IMR-90 (cell line): ENCODE results near the gene DCDC2B. TPM values are rescaled to one million over a fixed set of nuclear protein-coding genes. Genes with fewer than 3 reads are reported as not detected.
A peak's percentile ranks its signal among the peaks of the same experiment; 100 is the strongest.

Experiments used
- ATAC-seq: fragments of 200-7000 bp; cut with Tn5 transposase; 2 replicates; pipeline ENCODE4 v1.9.1; 2020; ENCODE audit warnings: low read depth, mild to moderate bottlenecking, moderate library complexity
- BruUV-seq: library from RNA; stranded (reverse); fragments of 400-500 nt; replicated peaks from 2 replicates; lab custom pipeline; 2021; lab: Mats Ljungman, UMichigan
- CTCF ChIA-PET: fragments of 300-600 bp; formaldehyde crosslinking; extraction: SDS; loops from one replicate; lab custom pipeline; 2021; ENCODE audit warnings: antibody characterized with exemption; lab: Yijun Ruan, JAX
- POLR2A ChIA-PET: fragments of 300-600 bp; sonication (Branson Sonifier 250); formaldehyde crosslinking; loops from one replicate; lab custom pipeline; 2022; ENCODE audit warnings: antibody characterized with exemption; ENCODE audit not compliant: unreplicated experiment; lab: Charles Lee
- DNase-seq: peaks from one replicate; pipeline ENCODE4 v3.0.0; 2013
- H2AFZ ChIP-seq: replicated peaks from 2 replicates; pipeline ENCODE3; 2013; ENCODE audit warnings: low read length, mild to moderate bottlenecking; ENCODE audit not compliant: poor library complexity
- H2AK5ac ChIP-seq: 2 replicates; pipeline ENCODE4 v1.6.1; 2013; ENCODE audit warnings: low read depth, low read length, inconsistent platforms
- H2AK9ac ChIP-seq: replicated peaks from 2 replicates; pipeline ENCODE3; 2013; ENCODE audit warnings: mild to moderate bottlenecking, low read depth, low read length, moderate library complexity; ENCODE audit not compliant: poor library complexity
- H2BK120ac ChIP-seq: 2 replicates; pipeline ENCODE4 v1.6.1; 2013; ENCODE audit warnings: low read depth, low read length, inconsistent platforms
- H2BK15ac ChIP-seq: 3 replicates; pipeline ENCODE4 v1.6.1; 2013; ENCODE audit warnings: low read depth, low read length, inconsistent platforms
- H2BK20ac ChIP-seq: 2 replicates; pipeline ENCODE4 v1.6.1; 2013; ENCODE audit warnings: low read depth, mild to moderate bottlenecking, inconsistent platforms, low read length, moderate library complexity
- H2BK5ac ChIP-seq: 2 replicates; pipeline ENCODE4 v1.6.1; 2013; ENCODE audit warnings: mild to moderate bottlenecking, low read depth, low read length, inconsistent platforms; ENCODE audit not compliant: poor library complexity, severe bottlenecking
- H3K14ac ChIP-seq: replicated peaks from 2 replicates; pipeline ENCODE4 v1.6.1; 2013; ENCODE audit warnings: low read depth, low read length, inconsistent platforms
- H3K18ac ChIP-seq: 2 replicates; pipeline ENCODE4 v1.6.1; 2013; ENCODE audit warnings: low read depth, low read length, control low read depth
- H3K23ac ChIP-seq: 2 replicates; pipeline ENCODE4 v1.6.1; 2013; ENCODE audit warnings: low read depth, low read length, inconsistent platforms
- H3K27ac ChIP-seq: 2 replicates; pipeline ENCODE4 v1.5.1; 2013; ENCODE audit warnings: mild to moderate bottlenecking, control low read depth, low read length; ENCODE audit not compliant: insufficient read depth
- H3K27me3 ChIP-seq: 2 replicates; pipeline ENCODE4 v1.6.1; 2013; ENCODE audit warnings: low read length; ENCODE audit not compliant: control insufficient read depth, insufficient read depth
- H3K36me3 ChIP-seq: 2 replicates; pipeline ENCODE4 v1.6.1; 2013; ENCODE audit warnings: low read length, mixed read lengths; ENCODE audit not compliant: control insufficient read depth, insufficient read depth
- H3K4ac ChIP-seq: 2 replicates; pipeline ENCODE4 v1.6.1; 2013; ENCODE audit warnings: low read depth, low read length, inconsistent platforms
- H3K4me1 ChIP-seq: 2 replicates; pipeline ENCODE4 v1.6.1; 2013; ENCODE audit warnings: low read length, mixed read lengths; ENCODE audit not compliant: control insufficient read depth, insufficient read depth
- H3K4me2 ChIP-seq: 2 replicates; pipeline ENCODE4 v1.6.1; 2013; ENCODE audit warnings: low read depth, mild to moderate bottlenecking, control low read depth, low read length, moderate library complexity
- H3K4me3 ChIP-seq: 2 replicates; pipeline ENCODE4 v1.5.1; 2013; ENCODE audit warnings: low read depth, mild to moderate bottlenecking, control low read depth, low read length, moderate library complexity; ENCODE audit not compliant: insufficient read depth
- H3K56ac ChIP-seq: 2 replicates; pipeline ENCODE4 v1.6.1; 2013; ENCODE audit warnings: low read length, inconsistent platforms; ENCODE audit not compliant: insufficient read depth; ENCODE audit errors: extremely low read depth
- H3K79me1 ChIP-seq, 2 experiments: 2 replicates each; pipeline ENCODE4 v1.6.1; 2013; ENCODE audit warnings: low read length in 2 of 2, inconsistent platforms in 1 of 2, low read depth in 1 of 2
- H3K9ac ChIP-seq: 2 replicates; pipeline ENCODE4 v1.6.1; 2013; ENCODE audit warnings: low read depth, low read length, control low read depth
- H3K9me1 ChIP-seq: 2 replicates; pipeline ENCODE4 v1.6.1; 2013; ENCODE audit warnings: low read length, inconsistent platforms; ENCODE audit not compliant: insufficient read depth
- H3K9me3 ChIP-seq: 2 replicates; pipeline ENCODE4 v1.6.1; 2013; ENCODE audit warnings: low read length; ENCODE audit not compliant: control insufficient read depth, insufficient read depth
- H4K20me1 ChIP-seq: 2 replicates; pipeline ENCODE4 v1.6.1; 2013; ENCODE audit warnings: low read length, inconsistent platforms; ENCODE audit not compliant: insufficient read depth
- H4K5ac ChIP-seq: 2 replicates; pipeline ENCODE4 v1.6.1; 2013; ENCODE audit warnings: mild to moderate bottlenecking, low read depth, low read length, control low read depth
- H4K8ac ChIP-seq, 2 experiments: 2 replicates each; pipeline ENCODE4 v1.6.1; 2013; ENCODE audit warnings: low read depth in 2 of 2, low read length in 2 of 2, control low read depth in 1 of 2, inconsistent platforms in 1 of 2
- H4K91ac ChIP-seq: 2 replicates; pipeline ENCODE4 v1.6.1; 2013; ENCODE audit warnings: low read depth, low read length, inconsistent platforms; ENCODE audit not compliant: insufficient read depth
- BHLHE40 ChIP-seq: fragments of 150-350 bp; IDR thresholded peaks from 2 replicates; pipeline ENCODE4 v1.6.1; 2016; ENCODE audit warnings: mild to moderate bottlenecking, low read depth, low read length
- NFE2L2 ChIP-seq: fragments of 150-350 bp; IDR thresholded peaks from 2 replicates; pipeline ENCODE4 v1.6.1; 2016; ENCODE audit warnings: low read depth, mild to moderate bottlenecking, low read length
- RAD21 ChIP-seq: IDR thresholded peaks from 2 replicates; pipeline ENCODE4 v1.6.1; 2012; ENCODE audit warnings: low read length, improper control_type of control experiment
- RFX5 ChIP-seq: IDR thresholded peaks from 2 replicates; pipeline ENCODE4 v1.8.0; 2012; ENCODE audit warnings: low read depth, mild to moderate bottlenecking, low read length, moderate library complexity
- WGBS, 2 experiments: methylation state at CpG; one replicate each; pipeline versions ENCODE4 v1.1.5 to v1.1.7; 2013; ENCODE audit warnings: missing lambda C conversion rate in 2 of 2; ENCODE audit not compliant: insufficient read length in 1 of 2; ENCODE audit errors: extremely low coverage in 2 of 2; 5-methylcytosine and 5-hydroxymethylcytosine counted together
- dilution Hi-C: fragments of 300-500 bp; cut with HindIII; formaldehyde crosslinking; loops from one replicate; pipeline ENCODE4 v1.14.3; 2018; ENCODE audit warnings: low sequenced_read_pairs; ENCODE audit not compliant: unreplicated experiment
- in situ Hi-C: fragments of 300-500 bp; cut with MboI; formaldehyde crosslinking; loops from 3 replicates; pipeline ENCODE4 v1.14.3; 2019; ENCODE audit warnings: low sequenced_read_pairs, inconsistent platforms, mixed read lengths
- intact Hi-C: fragments of 100-400 bp; cut with micrococcal nuclease; formaldehyde crosslinking; loops from 2 replicates; pipeline ENCODE4 v1.10.0; 2022
- polyA plus RNA-seq, 3 experiments: library from polyadenylated mRNA; depleted of rRNA; stranded (reverse); fragments of >200 nt; gene quantifications; 2 replicates each; pipeline ENCODE4 v1.2.3, GENCODE V29; 2012; ENCODE audit warnings: low replicate concordance in 1 of 3
- total RNA-seq: library from RNA; depleted of rRNA; stranded (reverse); fragments of >200 nt; gene quantifications from 2 replicates; pipeline ENCODE4 v1.2.3, GENCODE V29; 2012

Gene DCDC2B
- total and polyA plus RNA-seq, 2 of the 4 experiments (the other 2 are of a cell fraction) = not detected

DNA sequence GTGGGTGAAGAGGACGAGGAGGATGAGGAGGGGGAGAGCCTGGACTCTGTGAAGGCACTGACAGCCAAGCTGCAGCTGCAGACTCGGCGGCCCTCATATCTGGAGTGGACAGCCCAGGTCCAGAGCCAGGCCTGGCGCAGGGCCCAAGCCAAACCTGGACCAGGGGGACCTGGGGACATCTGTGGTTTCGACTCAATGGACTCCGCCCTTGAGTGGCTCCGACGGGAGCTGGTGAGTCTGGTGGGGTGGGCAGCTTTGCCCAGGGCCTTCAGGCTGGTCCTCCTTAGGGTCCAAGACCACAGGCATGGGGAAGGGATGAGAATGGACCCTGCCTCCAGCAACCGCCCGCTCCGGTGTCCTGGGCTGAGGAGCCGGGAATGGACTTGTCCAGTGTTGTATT is 38.6 kb downstream of the DCDC2B start:
- ATAC-seq (no peak), DNase-seq (no peak)
- H3K4me2 ChIP-seq = no peak overlapping the region
- H2BK15ac ChIP-seq = peak overlapping the region; percentile 81; the same call in 1 of the 3 replicates
- peak overlapping the region; percentile 58 to 70; a peak in 3 of 4 replicates for H4K8ac ChIP-seq
- H3K14ac ChIP-seq = peak overlapping the region; percentile 76; the same call in 1 of the 2 replicates
- peak overlapping the region; percentile 27; the same call in 1 of the 2 replicates for H4K5ac ChIP-seq
- H3K4ac ChIP-seq = peak overlapping the region; percentile 94
- peak overlapping the region; percentile 84 for H2AK9ac ChIP-seq
- peak overlapping the region; percentile 84 for H2AFZ ChIP-seq
- peaks cover 18% of the 10 kb centered on the region for H3K4me1 ChIP-seq
- H3K27me3 ChIP-seq = no peaks in the 10 kb centered on the region; the same call in 1 of the 2 replicates
- H3K4me3 ChIP-seq = no peak overlapping the region
- intact Hi-C loops = no loop called here
- peak overlapping the region; percentile 81 for H2BK20ac ChIP-seq
- H3K36me3 ChIP-seq = no peaks in the 10 kb centered on the region
- peak overlapping the region; percentile 45 for H3K18ac ChIP-seq
- CTCF ChIA-PET = interaction anchor here (1.1 to 1.5 kb wide), 3 partner anchors 32 to 76 kb away, joined by 3 to 6 read pairs (median 3); no protein-coding TSS in a partner anchor
- peak overlapping the region; percentile 42 for H2BK5ac ChIP-seq
- 67% methylated on average over 3 of the region's 12 CpGs; no CpG with 5 or more reads in 1 of the 2 experiments for WGBS, 2 experiments
- peak overlapping the region; percentile 77; the same call in 1 of the 2 replicates for H2AK5ac ChIP-seq
- BruUV-seq = no TSS peak
- dilution Hi-C loops = no loop called here
- peaks cover 0 to 5% of the 10 kb centered on the region in 2 experiments; a peak in 2 of 4 replicates for H3K79me1 ChIP-seq
- H4K91ac ChIP-seq = peak overlapping the region; percentile 72
- H3K56ac ChIP-seq = no peak overlapping the region
- no peaks in the 10 kb centered on the region for H3K9me3 ChIP-seq
- in situ Hi-C loops = no loop called here
- H3K27ac ChIP-seq = peak overlapping the region; percentile 54; the same call in 1 of the 2 replicates
- TF ChIP-seq RAD21 (no peak), NFE2L2 (no peak), BHLHE40 (no peak), RFX5 (no peak)
- no peak overlapping the region for H3K9ac ChIP-seq
- H3K9me1 ChIP-seq = peaks cover 11% of the 10 kb centered on the region
- H2BK120ac ChIP-seq = peak overlapping the region; percentile 86
- no peak overlapping the region for H3K23ac ChIP-seq
- POLR2A ChIA-PET = interaction anchor here (0.6 kb wide), 1 partner anchor 69 kb away, joined by 3 read pairs; no protein-coding TSS in a partner anchor
- no peaks in the 10 kb centered on the region for H4K20me1 ChIP-seq
